ENCODE results near the gene HOXA6. TPM values are rescaled to one million over a fixed set of nuclear protein-coding genes. Genes with fewer than 3 reads are reported as not detected.

HOXA6 gene
- polyA plus RNA-seq, 1 donor, result 4.0 TPM

- H3K4me3 ChIP-seq (ENCODE audit: low read length), result peak overlapping the region; percentile 73
- WGBS (ENCODE audit: insufficient coverage, low lambda C conversion rate), result no CpG with 5 or more reads among the region's 28 CpGs
- peaks cover 32% of the 10 kb centered on the region for H3K4me1 ChIP-seq (ENCODE audit: control insufficient read depth, insufficient read depth, low read length)
- H3K27ac ChIP-seq (ENCODE audit: low read length), result peak overlapping the region; percentile 59
- peaks cover 30% of the 10 kb centered on the region for H3K9me3 ChIP-seq (ENCODE audit: control insufficient read depth, low read depth, low read length)
- H3K27me3 ChIP-seq (ENCODE audit: control insufficient read depth, insufficient read depth, low read length), result peaks cover 88% of the 10 kb centered on the region
- H3K36me3 ChIP-seq (ENCODE audit: control insufficient read depth, insufficient read depth, low read length), result peaks cover 10% of the 10 kb centered on the region
- no peak for DNase-seq
These were observed 619 bp upstream of the HOXA6 start for GRCh38 chr7:27148031-27148755.

- Histone ChIP-seq H3K27me3 (ENCODE audit: control insufficient read depth, insufficient read depth, low read length) (peaks cover 73% of the 10 kb centered on the region), H3K36me3 (ENCODE audit: control insufficient read depth, insufficient read depth, low read length) (peaks cover 12% of the 10 kb centered on the region), H3K4me1 (ENCODE audit: control insufficient read depth, insufficient read depth, low read length) (peaks cover 27% of the 10 kb centered on the region), H3K27ac (ENCODE audit: low read length) (peak overlapping the region; percentile 59), H3K4me3 (ENCODE audit: low read length) (peak overlapping the region; percentile 73), H3K9me3 (ENCODE audit: control insufficient read depth, low read depth, low read length) (peaks cover 21% of the 10 kb centered on the region)
- no CpG with 5 or more reads among the region's 5 CpGs for WGBS (ENCODE audit: insufficient coverage, low lambda C conversion rate)
- no peak for DNase-seq
These were observed 929 bp downstream of the HOXA6 start for GRCh38 chr7:27146491-27147198.

- H3K27ac ChIP-seq (ENCODE audit: low read length), result peak overlapping the region; percentile 59
- peaks cover 17% of the 10 kb centered on the region for H3K9me3 ChIP-seq (ENCODE audit: control insufficient read depth, low read depth, low read length)
- peaks cover 12% of the 10 kb centered on the region for H3K36me3 ChIP-seq (ENCODE audit: control insufficient read depth, insufficient read depth, low read length)
- peak overlapping the region; percentile 73 for H3K4me3 ChIP-seq (ENCODE audit: low read length)
- DNase-seq, result no peak
- H3K4me1 ChIP-seq (ENCODE audit: control insufficient read depth, insufficient read depth, low read length), result peaks cover 27% of the 10 kb centered on the region
- WGBS (ENCODE audit: insufficient coverage, low lambda C conversion rate), result no CpG with 5 or more reads among the region's 11 CpGs
- H3K27me3 ChIP-seq (ENCODE audit: control insufficient read depth, insufficient read depth, low read length), result peaks cover 66% of the 10 kb centered on the region
These were observed 1.6 kb downstream of the HOXA6 start for GRCh38 chr7:27145914-27146412.

GRCh38 chr7:27145165-27145913, 2.2 kb downstream of the HOXA6 start:
- peaks cover 33% of the 10 kb centered on the region for H3K4me1 ChIP-seq (ENCODE audit: control insufficient read depth, insufficient read depth, low read length)
- H3K4me3 ChIP-seq (ENCODE audit: low read length), result peak overlapping the region; percentile 38
- H3K27ac ChIP-seq (ENCODE audit: low read length), result peak overlapping the region; percentile 59
- WGBS (ENCODE audit: insufficient coverage, low lambda C conversion rate), result 48% methylated on average over 6 of the region's 47 CpGs
- peaks cover 17% of the 10 kb centered on the region for H3K9me3 ChIP-seq (ENCODE audit: control insufficient read depth, low read depth, low read length)
- H3K36me3 ChIP-seq (ENCODE audit: control insufficient read depth, insufficient read depth, low read length), result peaks cover 12% of the 10 kb centered on the region
- H3K27me3 ChIP-seq (ENCODE audit: control insufficient read depth, insufficient read depth, low read length), result peaks cover 61% of the 10 kb centered on the region
- no peak for DNase-seq

- peaks cover 56% of the 10 kb centered on the region for H3K27me3 ChIP-seq (ENCODE audit: control insufficient read depth, insufficient read depth, low read length)
- WGBS (ENCODE audit: insufficient coverage, low lambda C conversion rate), result no CpG with 5 or more reads among the region's 31 CpGs
- peak overlapping the region; percentile 38 for H3K4me3 ChIP-seq (ENCODE audit: low read length)
- H3K4me1 ChIP-seq (ENCODE audit: control insufficient read depth, insufficient read depth, low read length), result peaks cover 33% of the 10 kb centered on the region
- no peak for DNase-seq
- H3K9me3 ChIP-seq (ENCODE audit: control insufficient read depth, low read depth, low read length), result peaks cover 17% of the 10 kb centered on the region
- H3K36me3 ChIP-seq (ENCODE audit: control insufficient read depth, insufficient read depth, low read length), result peaks cover 12% of the 10 kb centered on the region
- peak overlapping the region; percentile 59 for H3K27ac ChIP-seq (ENCODE audit: low read length)
These were observed 2.8 kb downstream of the HOXA6 start for GRCh38 chr7:27144781-27145164.

- Histone ChIP-seq H3K27me3 (ENCODE audit: control insufficient read depth, insufficient read depth, low read length) (peaks cover 53% of the 10 kb centered on the region), H3K9me3 (ENCODE audit: control insufficient read depth, low read depth, low read length) (peaks cover 17% of the 10 kb centered on the region), H3K4me1 (ENCODE audit: control insufficient read depth, insufficient read depth, low read length) (peaks cover 33% of the 10 kb centered on the region), H3K36me3 (ENCODE audit: control insufficient read depth, insufficient read depth, low read length) (peaks cover 12% of the 10 kb centered on the region), H3K27ac (ENCODE audit: low read length) (peak overlapping the region; percentile 59), H3K4me3 (ENCODE audit: low read length) (peak overlapping the region; percentile 38)
- DNase-seq, result no peak
- WGBS (ENCODE audit: insufficient coverage, low lambda C conversion rate), result 3% methylated on average over 7 of the region's 40 CpGs
These were observed 3.4 kb downstream of the HOXA6 start for GRCh38 chr7:27143950-27144780.

- Histone ChIP-seq H3K4me3 (ENCODE audit: low read length) (peak within 1 kb of the TSS; percentile 71), H3K36me3 (ENCODE audit: control insufficient read depth, insufficient read depth, low read length) (peaks cover 12% of the 10 kb centered on the region), H3K27ac (ENCODE audit: low read length) (peak within 1 kb of the TSS; percentile 72), H3K9me3 (ENCODE audit: control insufficient read depth, low read depth, low read length) (peaks cover 17% of the 10 kb centered on the region), H3K4me1 (ENCODE audit: control insufficient read depth, insufficient read depth, low read length) (peaks cover 32% of the 10 kb centered on the region), H3K27me3 (ENCODE audit: control insufficient read depth, insufficient read depth, low read length) (peaks cover 44% of the 10 kb centered on the region)
- DNase-seq, result peak; percentile 91 to 92
- no CpG with 5 or more reads among the region's 86 CpGs for WGBS (ENCODE audit: insufficient coverage, low lambda C conversion rate)
These were observed 4.3 kb downstream of the HOXA6 start, which contains the start of gene HOXA5 for GRCh38 chr7:27143023-27143949. Gene HOXA5, minus strand, starts transcription at chr7:27143681. Its CDS starts 74 bp downstream, at chr7:27143607.

GRCh38 chr7:27142580-27143022, 5.0 kb downstream of the HOXA6 start:
- no peak for DNase-seq
- no CpG with 5 or more reads among the region's 29 CpGs for WGBS (ENCODE audit: insufficient coverage, low lambda C conversion rate)
- H3K4me1 ChIP-seq (ENCODE audit: control insufficient read depth, insufficient read depth, low read length), result peaks cover 28% of the 10 kb centered on the region
- H3K36me3 ChIP-seq (ENCODE audit: control insufficient read depth, insufficient read depth, low read length), result peaks cover 12% of the 10 kb centered on the region
- peak overlapping the region; percentile 72 for H3K27ac ChIP-seq (ENCODE audit: low read length)
- peak overlapping the region; percentile 71 for H3K4me3 ChIP-seq (ENCODE audit: low read length)
- H3K27me3 ChIP-seq (ENCODE audit: control insufficient read depth, insufficient read depth, low read length), result peaks cover 38% of the 10 kb centered on the region
- peaks cover 17% of the 10 kb centered on the region for H3K9me3 ChIP-seq (ENCODE audit: control insufficient read depth, low read depth, low read length)
